Hepatocyte (in vitro differentiated cells): ENCODE data around the gene PRSS36. TPM values are rescaled to one million over a fixed set of nuclear protein-coding genes. Genes with fewer than 3 reads are reported as not detected.

ENCODE experiments used
- DNase-seq: peaks from one replicate; pipeline ENCODE4 v3.0.0-alpha.2; 2016; ENCODE audit warnings: low spot score
- H2AFZ ChIP-seq: fragments of 200-600 bp; sonication (generic); 2 replicates; pipeline ENCODE4 v1.6.0; 2016; ENCODE audit warnings: antibody characterized with exemption, mild to moderate bottlenecking
- H3K27ac ChIP-seq: fragments of 200-600 bp; sonication (generic); 2 replicates; pipeline ENCODE4 v1.5.1; 2016; ENCODE audit warnings: mild to moderate bottlenecking
- H3K27me3 ChIP-seq: fragments of 200-600 bp; sonication (generic); 2 replicates; pipeline ENCODE4 v1.6.1; 2016
- H3K36me3 ChIP-seq: fragments of 200-600 bp; sonication (generic); replicated peaks from 2 replicates; pipeline ENCODE4 v1.5.1; 2016; ENCODE audit warnings: low read depth; ENCODE audit not compliant: insufficient read depth
- H3K4me1 ChIP-seq: fragments of 200-600 bp; sonication (generic); 2 replicates; pipeline ENCODE4 v1.5.1; 2016; ENCODE audit warnings: mild to moderate bottlenecking, moderate library complexity; ENCODE audit not compliant: insufficient read depth
- H3K4me2 ChIP-seq: fragments of 200-600 bp; sonication (generic); 2 replicates; pipeline ENCODE4 v1.6.0; 2016
- H3K4me3 ChIP-seq: fragments of 200-600 bp; sonication (generic); 2 replicates; pipeline ENCODE4 v1.5.1; 2016; ENCODE audit warnings: mild to moderate bottlenecking
- H3K79me2 ChIP-seq: fragments of 200-600 bp; sonication (generic); 2 replicates; pipeline ENCODE4 v1.6.0; 2017; ENCODE audit warnings: mild to moderate bottlenecking
- H3K9me2 ChIP-seq: fragments of 200-600 bp; sonication (generic); replicated peaks from 2 replicates; pipeline ENCODE4 v1.6.0; 2017; ENCODE audit warnings: mild to moderate bottlenecking; ENCODE audit not compliant: insufficient read depth
- H3K9me3 ChIP-seq: fragments of 200-600 bp; sonication (generic); 2 replicates; pipeline ENCODE4 v1.5.1; 2016; ENCODE audit warnings: low read depth, mild to moderate bottlenecking
- H4K20me1 ChIP-seq: fragments of 200-600 bp; sonication (generic); 2 replicates; pipeline ENCODE4 v1.6.0; 2016; ENCODE audit warnings: mild to moderate bottlenecking; ENCODE audit not compliant: insufficient read depth, poor library complexity, severe bottlenecking
- CTCF ChIP-seq: fragments of 200-600 bp; sonication (generic); IDR thresholded peaks from 2 replicates; pipeline ENCODE4 v1.5.1; 2016; ENCODE audit warnings: antibody characterized with exemption, mild to moderate bottlenecking; ENCODE audit not compliant: poor library complexity
- EZH2 ChIP-seq: fragments of 200-600 bp; sonication (generic); IDR thresholded peaks from 2 replicates; pipeline ENCODE4 v1.6.1; 2016; ENCODE audit warnings: antibody characterized with exemption, mild to moderate bottlenecking, borderline replicate concordance
- EZH2phosphoT487 ChIP-seq: fragments of 200-600 bp; sonication (generic); IDR thresholded peaks from one replicate; pipeline ENCODE4 v1.6.1; 2018; ENCODE audit warnings: antibody characterized with exemption, mild to moderate bottlenecking, low read depth, moderate library complexity; ENCODE audit not compliant: unreplicated experiment, severe bottlenecking
- WGBS: methylation state at CpG from one replicate; pipeline ENCODE4 v1.1.6; 2016; ENCODE audit warnings: low lambda C conversion rate; ENCODE audit errors: missing lambda C conversion rate; 5-methylcytosine and 5-hydroxymethylcytosine counted together
- polyA plus RNA-seq: library from polyadenylated mRNA; unstranded; fragments of >200 nt; fragmentation: Nextera tagmentation; extraction: Ambion mirVana; gene quantifications from 2 replicates; pipeline ENCODE4 v1.2.1, GENCODE V29; 2016
- total RNA-seq: library from RNA; depleted of rRNA; stranded (reverse); fragments of >200 nt; gene quantifications from 2 replicates; pipeline ENCODE4 v1.2.3, GENCODE V29; 2014

Gene PRSS36
- total and polyA plus RNA-seq, 2 experiments from 2014 or later = 0.63 to 1.4 TPM

GRCh38 chr16:31093132-31093703, 56.6 kb downstream of the PRSS36 start:
- no peaks in the 10 kb centered on the region for H3K9me2 ChIP-seq
- no peaks in the 10 kb centered on the region for H3K9me3 ChIP-seq
- peaks cover 14% of the 10 kb centered on the region for H3K79me2 ChIP-seq
- H3K4me3 ChIP-seq = no peak overlapping the region
- no peaks in the 10 kb centered on the region for H3K4me1 ChIP-seq
- H3K27ac ChIP-seq = no peak overlapping the region
- H3K36me3 ChIP-seq = no peaks in the 10 kb centered on the region
- H3K4me2 ChIP-seq = peak overlapping the region; percentile 93
- peak; percentile 47 for DNase-seq
- H3K27me3 ChIP-seq = no peaks in the 10 kb centered on the region
- 28% methylated on average over 12 of the region's 17 CpGs for WGBS
- TF ChIP-seq EZH2 (no peak), CTCF (no peak), EZH2phosphoT487 (no peak)
- H4K20me1 ChIP-seq = no peaks in the 10 kb centered on the region
- H2AFZ ChIP-seq = no peak overlapping the region

- H3K27ac ChIP-seq = no peak overlapping the region
- H3K79me2 ChIP-seq = peaks cover 14% of the 10 kb centered on the region
- no peaks in the 10 kb centered on the region for H3K9me2 ChIP-seq
- H2AFZ ChIP-seq = no peak overlapping the region
- no peaks in the 10 kb centered on the region for H3K27me3 ChIP-seq
- H3K9me3 ChIP-seq = no peaks in the 10 kb centered on the region
- H4K20me1 ChIP-seq = no peaks in the 10 kb centered on the region
- peak; percentile 5 for DNase-seq
- no peak overlapping the region for H3K4me3 ChIP-seq
- no peak overlapping the region for H3K4me2 ChIP-seq
- no peaks in the 10 kb centered on the region for H3K36me3 ChIP-seq
- 94% methylated on average over 5 of the region's 5 CpGs for WGBS
- no peaks in the 10 kb centered on the region for H3K4me1 ChIP-seq
- TF ChIP-seq CTCF = no peak
- TF ChIP-seq EZH2 = no peak
- TF ChIP-seq EZH2phosphoT487 = no peak
Measured at GRCh38 chr16:31092330-31092729, 57.5 kb downstream of the PRSS36 start.

- Histone ChIP-seq H3K79me2 (peaks cover 14% of the 10 kb centered on the region), H3K27ac (no peak overlapping the region), H2AFZ (no peak overlapping the region), H3K4me2 (no peak overlapping the region), H3K9me3 (no peaks in the 10 kb centered on the region), H3K9me2 (no peaks in the 10 kb centered on the region), H3K27me3 (no peaks in the 10 kb centered on the region), H3K4me1 (no peaks in the 10 kb centered on the region), H4K20me1 (no peaks in the 10 kb centered on the region), H3K36me3 (no peaks in the 10 kb centered on the region), H3K4me3 (no peak overlapping the region)
- DNase-seq = peak; percentile 8
- TF ChIP-seq EZH2 (no peak), CTCF (no peak), EZH2phosphoT487 (no peak)
- 96% methylated on average over 2 of the region's 2 CpGs for WGBS
Measured at GRCh38 chr16:31090540-31090939, 59.3 kb downstream of the PRSS36 start.
